Measurements from ENCODE around the gene MFSD12.
A peak's percentile ranks its signal among the peaks of the same experiment; 100 is the strongest.

Gene MFSD12

GRCh38 chr19:3604227-3604986 is 47.0 kb upstream of the MFSD12 start:
- H2AFZ ChIP-seq (ENCODE audit: low read length), result peak overlapping the region; percentile 62; the same call in 1 of the 2 replicates

DNA sequence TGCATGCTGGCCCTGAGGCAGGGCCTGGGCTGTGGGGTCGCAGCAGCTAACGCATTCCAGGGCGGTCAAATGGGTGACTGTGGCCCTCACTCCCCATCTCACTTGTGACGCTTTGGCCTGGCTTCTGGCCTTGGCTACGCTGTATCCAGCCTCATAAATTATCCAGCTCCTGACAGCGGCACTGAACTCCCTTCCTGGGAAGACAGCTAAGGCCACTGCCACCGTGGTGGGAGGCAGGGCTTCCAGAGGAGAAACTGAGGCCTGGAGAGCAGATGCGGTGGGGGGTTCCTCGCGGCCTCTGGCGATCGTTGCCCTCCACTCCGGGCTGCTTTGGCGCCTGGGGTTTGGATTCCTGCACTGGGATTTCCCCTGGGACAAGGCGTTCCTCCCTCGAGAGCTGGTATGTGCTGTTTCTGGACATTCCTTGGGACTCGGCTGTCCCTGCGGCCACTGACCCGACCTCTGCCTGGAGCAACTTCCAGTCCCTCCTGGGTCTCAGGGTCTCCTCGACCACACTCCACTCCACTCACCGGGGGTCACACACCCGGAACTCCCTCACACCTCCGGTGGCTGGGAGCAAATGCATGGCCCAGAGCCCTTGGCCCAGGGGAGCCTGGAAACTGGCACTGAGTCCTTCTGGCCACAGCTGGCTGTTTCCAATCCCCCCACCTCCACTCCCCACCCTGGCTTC is 45.9 kb upstream of the MFSD12 start:
- no peaks in the 10 kb centered on the region for H3F3A ChIP-seq (ENCODE audit: low read depth)
- no peak overlapping the region for H3K9ac ChIP-seq (ENCODE audit: low read depth, low read length, poor library complexity, severe bottlenecking)
- no peaks in the 10 kb centered on the region for H3K79me2 ChIP-seq (ENCODE audit: insufficient read depth, low read length)
- no peaks in the 10 kb centered on the region for H3K36me3 ChIP-seq (ENCODE audit: insufficient read depth, low read length)
- H3K4me3 ChIP-seq (ENCODE audit: low read length, poor library complexity, severe bottlenecking), result no peak overlapping the region
- no peaks in the 10 kb centered on the region for H3K9me3 ChIP-seq (ENCODE audit: insufficient read depth, low read depth, low read length)
- H3K4me2 ChIP-seq (ENCODE audit: low read depth, low read length, poor library complexity, severe bottlenecking), result no peak overlapping the region
- no peaks in the 10 kb centered on the region for H3K27me3 ChIP-seq (ENCODE audit: insufficient read depth, low read length, poor library complexity, severe bottlenecking)
- H3K9me2 ChIP-seq (replicated peaks; ENCODE audit: low read depth, low read length), result no peaks in the 10 kb centered on the region
- TF ChIP-seq CTCF (conservative IDR thresholded peaks at IDR 0.05; ENCODE audit: low read length) (no peak), EZH2phosphoT487 (IDR thresholded peaks at IDR 0.05; ENCODE audit: borderline replicate concordance) (no peak)
- H3K4me1 ChIP-seq (ENCODE audit: insufficient read depth, low read length, poor library complexity, severe bottlenecking), result peaks cover 7% of the 10 kb centered on the region
- no peak overlapping the region for H2AFZ ChIP-seq (ENCODE audit: low read length)
- H4K20me1 ChIP-seq (ENCODE audit: insufficient read depth, low read length, poor library complexity, severe bottlenecking), result no peaks in the 10 kb centered on the region

More at GRCh38 chr19:3604227-3604986, 47.0 kb upstream of the MFSD12 start:
- H3K4me2 ChIP-seq (ENCODE audit: low read depth, low read length, poor library complexity, severe bottlenecking), result peak overlapping the region; percentile 45
- H3K9me3 ChIP-seq (ENCODE audit: insufficient read depth, low read depth, low read length), result no peaks in the 10 kb centered on the region
- H3K9me2 ChIP-seq (replicated peaks; ENCODE audit: low read depth, low read length), result no peaks in the 10 kb centered on the region
- TF ChIP-seq EZH2phosphoT487 (IDR thresholded peaks at IDR 0.05; ENCODE audit: borderline replicate concordance) (no peak), CTCF (conservative IDR thresholded peaks at IDR 0.05; ENCODE audit: low read length) (no peak)
- peak overlapping the region; percentile 14 for H3K4me3 ChIP-seq (ENCODE audit: low read length, poor library complexity, severe bottlenecking)
- H3K79me2 ChIP-seq (ENCODE audit: insufficient read depth, low read length), result no peaks in the 10 kb centered on the region
- H3F3A ChIP-seq (ENCODE audit: low read depth), result no peaks in the 10 kb centered on the region
- peaks cover 7% of the 10 kb centered on the region for H3K4me1 ChIP-seq (ENCODE audit: insufficient read depth, low read length, poor library complexity, severe bottlenecking)
- no peaks in the 10 kb centered on the region for H3K27me3 ChIP-seq (ENCODE audit: insufficient read depth, low read length, poor library complexity, severe bottlenecking)
- no peaks in the 10 kb centered on the region for H3K36me3 ChIP-seq (ENCODE audit: insufficient read depth, low read length)
- no peaks in the 10 kb centered on the region for H4K20me1 ChIP-seq (ENCODE audit: insufficient read depth, low read length, poor library complexity, severe bottlenecking)
- no peak overlapping the region for H3K9ac ChIP-seq (ENCODE audit: low read depth, low read length, poor library complexity, severe bottlenecking)

GRCh38 chr19:3601021-3601420 is 43.6 kb upstream of the MFSD12 start:
- no peak overlapping the region for H3K4me2 ChIP-seq (ENCODE audit: low read depth, low read length, poor library complexity, severe bottlenecking)
- no peak overlapping the region for H3K9ac ChIP-seq (ENCODE audit: low read depth, low read length, poor library complexity, severe bottlenecking)
- peaks cover 7% of the 10 kb centered on the region for H3K4me1 ChIP-seq (ENCODE audit: insufficient read depth, low read length, poor library complexity, severe bottlenecking)
- no peak for TF ChIP-seq CTCF (conservative IDR thresholded peaks at IDR 0.05; ENCODE audit: low read length)
- TF ChIP-seq EZH2phosphoT487 (IDR thresholded peaks at IDR 0.05; ENCODE audit: borderline replicate concordance), result no peak
- no peaks in the 10 kb centered on the region for H3K9me3 ChIP-seq (ENCODE audit: insufficient read depth, low read depth, low read length)
- no peaks in the 10 kb centered on the region for H4K20me1 ChIP-seq (ENCODE audit: insufficient read depth, low read length, poor library complexity, severe bottlenecking)
- no peak overlapping the region for H2AFZ ChIP-seq (ENCODE audit: low read length)
- no peaks in the 10 kb centered on the region for H3K36me3 ChIP-seq (ENCODE audit: insufficient read depth, low read length)
- H3K27me3 ChIP-seq (ENCODE audit: insufficient read depth, low read length, poor library complexity, severe bottlenecking), result no peaks in the 10 kb centered on the region
- no peaks in the 10 kb centered on the region for H3K9me2 ChIP-seq (replicated peaks; ENCODE audit: low read depth, low read length)
- no peaks in the 10 kb centered on the region for H3K79me2 ChIP-seq (ENCODE audit: insufficient read depth, low read length)
- H3K4me3 ChIP-seq (ENCODE audit: low read length, poor library complexity, severe bottlenecking), result no peak overlapping the region
- no peaks in the 10 kb centered on the region for H3F3A ChIP-seq (ENCODE audit: low read depth)

Data from Loucy (cell line).